HEK293 (cell line): Measurements from ENCODE around the gene SNAI1.

Experiments
- CTCF ChIP-seq: fragments of 450-650 bp; formaldehyde crosslinking; IDR thresholded peaks from 2 replicates; pipeline ENCODE4 v1.5.1; 2016; ENCODE audit warnings: missing biosample characterization, missing genetic modification characterization
- MYNN ChIP-seq: fragments of 450-650 bp; formaldehyde crosslinking; IDR thresholded peaks from 2 replicates; pipeline ENCODE4 v1.5.1; 2016; ENCODE audit warnings: missing biosample characterization, missing genetic modification characterization, borderline replicate concordance
- ZNF23 ChIP-seq: fragments of 450-650 bp; formaldehyde crosslinking; IDR thresholded peaks from 2 replicates; pipeline ENCODE4 v1.5.1; 2016; ENCODE audit warnings: missing biosample characterization, missing genetic modification characterization, borderline replicate concordance
- ZNF292 ChIP-seq: fragments of 450-650 bp; formaldehyde crosslinking; IDR thresholded peaks from 2 replicates; pipeline ENCODE4 v1.5.1; 2016; ENCODE audit warnings: low read depth, missing biosample characterization, missing genetic modification characterization, borderline replicate concordance

- TF ChIP-seq ZNF23 (tag by site-specific recombination) (no peak), CTCF (tag by site-specific recombination) (no peak), ZNF292 (tag by site-specific recombination) (no peak), MYNN (tag by site-specific recombination) (no peak)
Measured at GRCh38 chr20:49965781-49966305, 16.9 kb upstream of the SNAI1 start.
